ENCODE measurements around the gene CDK10. TPM values are rescaled to one million over a fixed set of nuclear protein-coding genes. Genes with fewer than 3 reads are reported as not detected.

Gene CDK10
- total and polyA plus RNA-seq, 9 of the 15 experiments (the other 6 are each of a cell fraction or from before 2014, with no cell fraction given), result 2.0 to 85.1 (median 40.1) TPM

DNA sequence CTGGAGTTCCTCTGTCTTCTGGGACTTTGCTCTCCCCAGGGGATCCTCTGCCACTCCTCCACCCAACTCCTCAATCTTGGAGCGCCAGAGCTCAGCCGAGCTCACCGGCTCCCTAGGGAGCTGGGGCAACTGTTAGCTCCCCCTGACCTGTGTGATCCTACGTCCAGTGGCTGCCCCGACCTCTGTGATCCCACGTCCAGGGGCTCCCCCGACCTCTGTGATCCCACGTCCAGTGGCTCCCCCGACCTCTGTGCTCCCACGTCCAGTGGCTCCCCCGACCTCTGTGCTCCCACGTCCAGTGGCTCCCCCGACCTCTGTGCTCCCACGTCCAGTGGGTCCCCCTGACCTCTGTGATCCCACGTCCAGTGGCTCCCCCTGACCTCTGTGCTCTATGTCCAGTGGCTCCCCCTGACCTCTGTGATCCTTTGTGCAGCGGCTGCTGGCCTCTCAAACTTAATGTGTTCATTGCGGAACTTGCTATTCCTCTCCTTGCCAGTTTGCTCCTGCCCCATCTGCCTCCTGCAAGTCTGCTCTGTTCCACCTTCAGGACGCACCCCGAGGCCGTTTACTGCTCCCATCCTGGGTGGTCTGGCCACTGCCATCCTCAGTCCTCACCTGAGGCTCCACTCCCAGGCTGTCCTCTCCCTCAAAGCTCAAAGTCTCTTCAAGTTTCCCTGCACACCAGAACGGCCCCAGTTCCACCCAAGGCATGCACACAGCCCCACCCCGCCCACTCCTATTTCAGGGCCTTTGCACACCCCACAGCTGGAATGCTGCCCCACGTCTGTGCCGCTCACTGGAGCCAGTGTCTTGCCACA lies 31.4 kb downstream of the CDK10 start:
- peaks cover 37 to 75% of the 10 kb centered on the region in 2 experiments for H3K4me1 ChIP-seq (replicated peaks in 1 of 2; ENCODE audit: control insufficient read depth in 2 of 2, insufficient read depth in 2 of 2, low read length in 2 of 2)
- peaks cover 22% of the 10 kb centered on the region for H4K20me1 ChIP-seq (replicated peaks; ENCODE audit: control insufficient read depth, insufficient read depth, low read length)
- peak; percentile 15 for FAIRE-seq
- no TSS peak for BruUV-seq (replicated peaks)
- WGBS (ENCODE audit: insufficient coverage, low coverage, missing lambda C conversion rate), result 65% methylated on average over 20 of the region's 24 CpGs
- ChIA-PET CTCF (ENCODE audit: low intra/inter-chr PET ratio) (no interaction called here), POLR2A (interaction anchor here (0.6 to 5.7 kb wide), 6 partner anchors 11 to 1154 kb away, joined by 3 to 45 read pairs (median 3); no protein-coding TSS in a partner anchor)
- H3K79me2 ChIP-seq (ENCODE audit: control insufficient read depth, insufficient read depth, low read length), result peaks cover 32% of the 10 kb centered on the region
- peak; percentile 0; the same call in 1 of the 3 replicates for ATAC-seq
- intact Hi-C loops (cut with micrococcal nuclease), result loop anchor here (2.0 kb wide), 1 partner anchor 17 kb away; the partner anchor contains the start of gene SPATA2L
- H3K9me3 ChIP-seq (replicated peaks; ENCODE audit: control insufficient read depth, insufficient read depth, low read depth, low read length), result 0 out of 2 replicates have a peak, but pooled peaks cover 2% of the 10 kb centered on the region
- H3K27me3 ChIP-seq (ENCODE audit: control insufficient read depth in 2 of 2, insufficient read depth in 2 of 2, low read length in 2 of 2), result no peaks in the 10 kb centered on the region
- H2AFZ ChIP-seq (ENCODE audit: low read depth, low read length), result no peak overlapping the region
- peaks cover 49% of the 10 kb centered on the region for H3K36me3 ChIP-seq (ENCODE audit: control insufficient read depth, insufficient read depth, low read length)
- in situ Hi-C loops (cut with MboI), result no loop called here
- H3K9me1 ChIP-seq (ENCODE audit: control insufficient read depth, insufficient read depth, low read length), result peaks cover 5% of the 10 kb centered on the region
- DNase-seq (ENCODE audit: extremely low read depth in 1 of 4, low spot score in 3 of 4), result peak in 1 of 4 experiments; percentile 53
- H3K4me3 ChIP-seq, result no peak overlapping the region
- H3K9ac ChIP-seq (ENCODE audit: insufficient read depth in 1 of 2, low read depth in 2 of 2, low read length in 2 of 2), result peak overlapping the region; percentile 85 to 89
- H3K4me2 ChIP-seq (ENCODE audit: insufficient read depth, low read length), result peak overlapping the region; percentile 94; the same call in 1 of the 2 replicates
- H3K27ac ChIP-seq (ENCODE audit: extremely low read depth, low read depth, low read length), result peak overlapping the region; percentile 88
- 0 out of 2 replicates have a peak, but pooled peaks have one; percentile 21 for TF ChIP-seq ZC3H4 (CRISPR knock-in tag; IDR thresholded peaks at IDR 0.05; ENCODE audit: borderline replicate concordance)
- peak; percentile 72; the same call in 1 of the 2 replicates for TF ChIP-seq ZNF263 (CRISPR knock-in tag; IDR thresholded peaks at IDR 0.05; ENCODE audit: borderline replicate concordance)
- TF ChIP-seq MYNN (IDR thresholded peaks at IDR 0.05), result 0 out of 2 replicates have a peak, but pooled peaks have one; percentile 9
- TF ChIP-seq MYNN (CRISPR knock-in tag; IDR thresholded peaks at IDR 0.05), result no peak
- peak; percentile 24 for TF ChIP-seq POLR2A (conservative IDR thresholded peaks at IDR 0.05)
- TF ChIP-seq RBM14 (IDR thresholded peaks at IDR 0.05; ENCODE audit: borderline replicate concordance, insufficient read depth, low read depth, low read length), result no peak
- no peak for TF ChIP-seq PRMT5 (CRISPR knock-in tag; IDR thresholded peaks at IDR 0.05)
- TF ChIP-seq NFIC (IDR thresholded peaks at IDR 0.05), result peak; percentile 19; the same call in 1 of the 2 replicates
- peak; percentile 78 for TF ChIP-seq POLR2G (IDR thresholded peaks at IDR 0.05; ENCODE audit: low read depth, low read length)
- TF ChIP-seq PTRF (tag; IDR thresholded peaks at IDR 0.05), result no peak
- TF ChIP-seq, protein P1, sequence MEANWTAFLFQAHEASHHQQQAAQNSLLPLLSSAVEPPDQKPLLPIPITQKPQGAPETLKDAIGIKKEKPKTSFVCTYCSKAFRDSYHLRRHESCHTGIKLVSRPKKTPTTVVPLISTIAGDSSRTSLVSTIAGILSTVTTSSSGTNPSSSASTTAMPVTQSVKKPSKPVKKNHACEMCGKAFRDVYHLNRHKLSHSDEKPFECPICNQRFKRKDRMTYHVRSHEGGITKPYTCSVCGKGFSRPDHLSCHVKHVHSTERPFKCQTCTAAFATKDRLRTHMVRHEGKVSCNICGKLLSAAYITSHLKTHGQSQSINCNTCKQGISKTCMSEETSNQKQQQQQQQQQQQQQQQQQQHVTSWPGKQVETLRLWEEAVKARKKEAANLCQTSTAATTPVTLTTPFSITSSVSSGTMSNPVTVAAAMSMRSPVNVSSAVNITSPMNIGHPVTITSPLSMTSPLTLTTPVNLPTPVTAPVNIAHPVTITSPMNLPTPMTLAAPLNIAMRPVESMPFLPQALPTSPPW (CRISPR knock-in tag; IDR thresholded peaks at IDR 0.05), result no peak
- TF ChIP-seq RBFOX2 (IDR thresholded peaks at IDR 0.05; ENCODE audit: low read depth, low read length), result peak; percentile 73
